ENCODE results near the gene CDC37. TPM values are rescaled to one million over a fixed set of nuclear protein-coding genes. Genes with fewer than 3 reads are reported as not detected.
"Not testable (repeated sequence)": the region's sequence is repeated elsewhere in the genome, so short reads cannot be mapped to it uniquely, and the experiment has no call there.

Gene CDC37
- total and polyA plus RNA-seq, 2 experiments from 2014 or later, result 144 to 196 TPM

- no peak overlapping the region for H2AFZ ChIP-seq
- no peak for DNase-seq (ENCODE audit: low spot score)
- no peaks in the 10 kb centered on the region for H3K9me2 ChIP-seq (replicated peaks; ENCODE audit: insufficient read depth)
- TF ChIP-seq CTCF (IDR thresholded peaks at IDR 0.05; ENCODE audit: poor library complexity), result no peak
- no peak for TF ChIP-seq EZH2 (IDR thresholded peaks at IDR 0.05; ENCODE audit: borderline replicate concordance)
- TF ChIP-seq EZH2phosphoT487 (IDR thresholded peaks at IDR 0.05; ENCODE audit: low read depth, severe bottlenecking, unreplicated experiment), result no peak
- H3K36me3 ChIP-seq (replicated peaks; ENCODE audit: insufficient read depth, low read depth), result no peaks in the 10 kb centered on the region
- no peaks in the 10 kb centered on the region for H3K4me1 ChIP-seq (ENCODE audit: insufficient read depth)
- no peaks in the 10 kb centered on the region for H3K27me3 ChIP-seq
- no peak overlapping the region for H3K4me2 ChIP-seq
- no peaks in the 10 kb centered on the region for H3K9me3 ChIP-seq (ENCODE audit: low read depth)
- peaks cover 11% of the 10 kb centered on the region for H3K79me2 ChIP-seq
- no peaks in the 10 kb centered on the region for H4K20me1 ChIP-seq (ENCODE audit: insufficient read depth, poor library complexity, severe bottlenecking)
- 95% methylated on average over 5 of the region's 5 CpGs for WGBS (ENCODE audit: low lambda C conversion rate, missing lambda C conversion rate)
- H3K27ac ChIP-seq, result no peak overlapping the region
- H3K4me3 ChIP-seq, result no peak overlapping the region
Measured at GRCh38 chr19:10374931-10375330, 28.4 kb downstream of the CDC37 start.

- Histone ChIP-seq H3K27me3 (no peaks in the 10 kb centered on the region), H3K27ac (no peak overlapping the region), H4K20me1 (ENCODE audit: insufficient read depth, poor library complexity, severe bottlenecking) (no peaks in the 10 kb centered on the region), H3K9me3 (ENCODE audit: low read depth) (no peaks in the 10 kb centered on the region), H3K9me2 (replicated peaks; ENCODE audit: insufficient read depth) (no peaks in the 10 kb centered on the region), H2AFZ (no peak overlapping the region), H3K4me3 (no peak overlapping the region), H3K4me2 (no peak overlapping the region), H3K79me2 (no peaks in the 10 kb centered on the region), H3K4me1 (ENCODE audit: insufficient read depth) (no peaks in the 10 kb centered on the region), H3K36me3 (replicated peaks; ENCODE audit: insufficient read depth, low read depth) (no peaks in the 10 kb centered on the region)
- no peak for DNase-seq (ENCODE audit: low spot score)
- TF ChIP-seq CTCF (IDR thresholded peaks at IDR 0.05; ENCODE audit: poor library complexity) (no peak), EZH2phosphoT487 (IDR thresholded peaks at IDR 0.05; ENCODE audit: low read depth, severe bottlenecking, unreplicated experiment) (no peak), EZH2 (IDR thresholded peaks at IDR 0.05; ENCODE audit: borderline replicate concordance) (no peak)
- 93% methylated on average over 3 of the region's 3 CpGs for WGBS (ENCODE audit: low lambda C conversion rate, missing lambda C conversion rate)
Measured at GRCh38 chr19:10372690-10373089, 30.7 kb downstream of the CDC37 start.

GRCh38 chr19:10368101-10368803 is 35.1 kb downstream of the CDC37 start:
- H3K4me2 ChIP-seq, result no peak overlapping the region
- no peak for TF ChIP-seq CTCF (IDR thresholded peaks at IDR 0.05; ENCODE audit: poor library complexity)
- no peak for TF ChIP-seq EZH2 (IDR thresholded peaks at IDR 0.05; ENCODE audit: borderline replicate concordance)
- TF ChIP-seq EZH2phosphoT487 (IDR thresholded peaks at IDR 0.05; ENCODE audit: low read depth, severe bottlenecking, unreplicated experiment), result no peak
- no peaks in the 10 kb centered on the region for H3K4me1 ChIP-seq (ENCODE audit: insufficient read depth)
- no peaks in the 10 kb centered on the region for H3K9me3 ChIP-seq (ENCODE audit: low read depth)
- no peak overlapping the region for H3K4me3 ChIP-seq
- H4K20me1 ChIP-seq (ENCODE audit: insufficient read depth, poor library complexity, severe bottlenecking), result no peaks in the 10 kb centered on the region
- H3K79me2 ChIP-seq, result no peaks in the 10 kb centered on the region
- no peak for DNase-seq (ENCODE audit: low spot score)
- no peaks in the 10 kb centered on the region for H3K27me3 ChIP-seq
- 94% methylated on average over 15 of the region's 15 CpGs for WGBS (ENCODE audit: low lambda C conversion rate, missing lambda C conversion rate)
- no peak overlapping the region for H3K27ac ChIP-seq
- H2AFZ ChIP-seq, result no peak overlapping the region
- H3K9me2 ChIP-seq (replicated peaks; ENCODE audit: insufficient read depth), result no peaks in the 10 kb centered on the region
- no peaks in the 10 kb centered on the region for H3K36me3 ChIP-seq (replicated peaks; ENCODE audit: insufficient read depth, low read depth)

- not testable (repeated sequence) for H3K4me1 ChIP-seq (ENCODE audit: insufficient read depth); H3K9me3 ChIP-seq (ENCODE audit: low read depth); H3K36me3 ChIP-seq (replicated peaks; ENCODE audit: insufficient read depth, low read depth); DNase-seq (ENCODE audit: low spot score); H3K9me2 ChIP-seq (replicated peaks; ENCODE audit: insufficient read depth); H3K27me3 ChIP-seq; H3K4me3 ChIP-seq; H3K4me2 ChIP-seq; H4K20me1 ChIP-seq (ENCODE audit: insufficient read depth, poor library complexity, severe bottlenecking); H3K79me2 ChIP-seq; H3K27ac ChIP-seq; H2AFZ ChIP-seq
- 97% methylated on average over 4 of the region's 4 CpGs for WGBS (ENCODE audit: low lambda C conversion rate, missing lambda C conversion rate)
Measured at GRCh38 chr19:10366950-10367512, 36.3 kb downstream of the CDC37 start.
